HG02678 (cell line): Measurements from ENCODE around the gene PAN2.

ENCODE experiments used
- ATAC-seq: cut with Tn5 transposase; IDR thresholded peaks from one replicate; pipeline ENCODE4 v1.9.1; 2021; ENCODE audit warnings: mild to moderate bottlenecking, moderate library complexity; ENCODE audit not compliant: unreplicated experiment

PAN2 gene, protein sequence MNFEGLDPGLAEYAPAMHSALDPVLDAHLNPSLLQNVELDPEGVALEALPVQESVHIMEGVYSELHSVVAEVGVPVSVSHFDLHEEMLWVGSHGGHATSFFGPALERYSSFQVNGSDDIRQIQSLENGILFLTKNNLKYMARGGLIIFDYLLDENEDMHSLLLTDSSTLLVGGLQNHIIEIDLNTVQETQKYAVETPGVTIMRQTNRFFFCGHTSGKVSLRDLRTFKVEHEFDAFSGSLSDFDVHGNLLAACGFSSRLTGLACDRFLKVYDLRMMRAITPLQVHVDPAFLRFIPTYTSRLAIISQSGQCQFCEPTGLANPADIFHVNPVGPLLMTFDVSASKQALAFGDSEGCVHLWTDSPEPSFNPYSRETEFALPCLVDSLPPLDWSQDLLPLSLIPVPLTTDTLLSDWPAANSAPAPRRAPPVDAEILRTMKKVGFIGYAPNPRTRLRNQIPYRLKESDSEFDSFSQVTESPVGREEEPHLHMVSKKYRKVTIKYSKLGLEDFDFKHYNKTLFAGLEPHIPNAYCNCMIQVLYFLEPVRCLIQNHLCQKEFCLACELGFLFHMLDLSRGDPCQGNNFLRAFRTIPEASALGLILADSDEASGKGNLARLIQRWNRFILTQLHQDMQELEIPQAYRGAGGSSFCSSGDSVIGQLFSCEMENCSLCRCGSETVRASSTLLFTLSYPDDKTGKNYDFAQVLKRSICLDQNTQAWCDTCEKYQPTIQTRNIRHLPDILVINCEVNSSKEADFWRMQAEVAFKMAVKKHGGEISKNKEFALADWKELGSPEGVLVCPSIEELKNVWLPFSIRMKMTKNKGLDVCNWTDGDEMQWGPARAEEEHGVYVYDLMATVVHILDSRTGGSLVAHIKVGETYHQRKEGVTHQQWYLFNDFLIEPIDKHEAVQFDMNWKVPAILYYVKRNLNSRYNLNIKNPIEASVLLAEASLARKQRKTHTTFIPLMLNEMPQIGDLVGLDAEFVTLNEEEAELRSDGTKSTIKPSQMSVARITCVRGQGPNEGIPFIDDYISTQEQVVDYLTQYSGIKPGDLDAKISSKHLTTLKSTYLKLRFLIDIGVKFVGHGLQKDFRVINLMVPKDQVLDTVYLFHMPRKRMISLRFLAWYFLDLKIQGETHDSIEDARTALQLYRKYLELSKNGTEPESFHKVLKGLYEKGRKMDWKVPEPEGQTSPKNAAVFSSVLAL

DNA sequence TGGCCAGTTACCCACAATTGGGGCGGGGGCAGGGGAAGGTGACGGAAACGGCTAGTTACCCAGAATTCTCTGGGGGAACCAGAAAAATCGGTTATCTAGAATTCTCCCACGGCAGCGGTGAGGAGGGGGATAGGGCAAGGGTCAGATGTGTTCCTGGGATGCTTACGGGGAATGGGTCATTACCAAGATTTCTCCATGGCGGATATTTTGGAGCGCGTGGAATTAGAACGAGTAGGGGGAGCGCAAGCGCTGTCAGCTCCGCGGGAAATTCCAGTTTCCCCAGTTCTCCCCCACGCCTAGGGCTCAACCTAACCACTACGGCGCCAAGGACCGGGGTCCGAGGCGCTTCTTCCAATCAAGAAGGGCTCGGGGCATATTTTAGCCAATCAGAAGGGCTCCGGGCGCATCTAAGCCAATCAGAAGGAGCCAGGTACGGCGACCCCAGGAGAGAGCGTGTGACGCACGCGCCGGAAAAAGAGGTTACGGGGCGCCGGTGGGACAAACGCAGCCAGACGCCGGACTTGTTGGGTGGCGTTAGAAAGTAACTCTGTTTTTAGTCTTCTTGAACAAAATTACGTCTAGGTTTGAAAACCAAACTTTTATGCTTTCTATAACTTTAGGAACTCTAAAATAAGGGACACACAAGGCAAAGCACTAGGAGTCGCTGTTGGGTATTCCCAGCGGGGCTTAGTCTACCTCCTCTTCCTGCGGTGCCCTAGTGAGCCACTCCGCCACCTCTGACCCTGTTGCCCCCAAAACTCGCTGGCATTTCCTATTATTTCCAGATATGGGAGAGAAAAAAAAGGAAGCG is at the start of gene PAN2:
Gene PAN2, minus strand, starts transcription at position 322 of the 811 bp plus-strand sequence. CDS start 906 bp downstream, outside the sequence.
- peak; percentile 93 for ATAC-seq

DNA sequence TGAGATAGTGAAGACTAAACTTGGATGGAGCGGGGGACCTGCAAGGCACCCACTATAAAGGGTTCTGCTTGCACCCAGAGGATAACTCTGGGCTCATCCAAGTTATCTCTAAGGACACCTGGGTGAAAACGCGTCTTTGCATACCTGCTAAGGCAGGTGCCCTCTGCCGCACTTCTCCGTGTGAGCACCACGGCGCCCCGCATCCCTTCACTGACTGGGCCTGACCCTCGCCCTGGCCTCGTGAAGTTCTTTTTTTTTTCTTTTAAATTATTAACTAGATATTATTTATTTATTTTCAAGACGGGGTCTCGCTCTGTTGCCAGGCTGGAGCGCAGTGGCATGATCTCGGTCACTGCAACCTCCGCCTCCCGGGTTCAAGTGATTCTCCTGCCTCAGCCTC is 48.8 kb upstream of the PAN2 start:
- no peak for ATAC-seq

DNA sequence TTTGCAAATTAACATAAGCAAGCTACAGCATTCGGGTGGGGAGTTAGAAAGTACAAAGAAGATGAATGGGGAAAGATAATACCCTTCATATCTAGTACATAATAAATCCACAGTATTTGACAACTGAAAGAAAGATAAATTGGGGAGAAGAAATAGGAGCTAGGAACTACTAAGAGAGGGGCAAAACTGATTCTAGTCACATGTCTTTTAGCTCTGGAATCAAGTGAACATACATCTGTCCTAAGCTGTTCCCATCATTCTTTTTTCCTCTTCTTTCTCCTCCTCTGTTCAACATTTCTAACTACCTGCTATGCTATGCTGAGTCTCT is 44.2 kb upstream of the PAN2 start:
- ATAC-seq: no peak

DNA sequence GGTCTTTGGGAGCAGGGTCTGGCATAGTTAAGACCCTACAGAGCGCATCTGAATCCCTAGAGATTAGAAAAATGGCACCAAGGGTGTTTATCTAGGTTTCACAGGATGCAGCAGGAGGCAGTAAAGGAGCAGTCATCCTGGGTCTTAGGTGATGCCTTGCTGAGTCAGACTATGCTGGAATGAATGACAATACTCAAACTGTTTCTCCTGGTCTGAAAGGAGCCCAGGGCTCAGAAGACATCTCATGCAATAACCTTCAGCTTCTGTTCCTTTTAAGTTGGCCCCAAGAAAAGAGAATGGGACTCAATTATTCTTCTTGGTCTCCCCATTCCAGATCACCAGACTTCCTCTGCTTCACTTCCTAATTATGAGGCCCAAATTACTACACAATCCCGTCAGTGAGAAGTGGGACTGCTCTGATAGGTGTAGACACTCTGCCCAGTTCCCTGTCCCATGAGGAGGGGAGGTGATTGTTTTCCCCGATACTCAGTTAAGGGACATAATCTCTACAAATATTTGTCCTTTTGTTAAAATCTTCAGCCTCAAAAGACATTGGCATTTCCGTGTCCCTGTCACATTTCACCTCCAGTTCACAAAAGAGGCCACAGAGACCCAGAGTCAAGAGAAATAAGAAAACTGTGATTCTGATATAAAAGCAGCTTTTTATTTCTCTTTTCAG is 43.6 kb upstream of the PAN2 start:
- no peak for ATAC-seq

DNA sequence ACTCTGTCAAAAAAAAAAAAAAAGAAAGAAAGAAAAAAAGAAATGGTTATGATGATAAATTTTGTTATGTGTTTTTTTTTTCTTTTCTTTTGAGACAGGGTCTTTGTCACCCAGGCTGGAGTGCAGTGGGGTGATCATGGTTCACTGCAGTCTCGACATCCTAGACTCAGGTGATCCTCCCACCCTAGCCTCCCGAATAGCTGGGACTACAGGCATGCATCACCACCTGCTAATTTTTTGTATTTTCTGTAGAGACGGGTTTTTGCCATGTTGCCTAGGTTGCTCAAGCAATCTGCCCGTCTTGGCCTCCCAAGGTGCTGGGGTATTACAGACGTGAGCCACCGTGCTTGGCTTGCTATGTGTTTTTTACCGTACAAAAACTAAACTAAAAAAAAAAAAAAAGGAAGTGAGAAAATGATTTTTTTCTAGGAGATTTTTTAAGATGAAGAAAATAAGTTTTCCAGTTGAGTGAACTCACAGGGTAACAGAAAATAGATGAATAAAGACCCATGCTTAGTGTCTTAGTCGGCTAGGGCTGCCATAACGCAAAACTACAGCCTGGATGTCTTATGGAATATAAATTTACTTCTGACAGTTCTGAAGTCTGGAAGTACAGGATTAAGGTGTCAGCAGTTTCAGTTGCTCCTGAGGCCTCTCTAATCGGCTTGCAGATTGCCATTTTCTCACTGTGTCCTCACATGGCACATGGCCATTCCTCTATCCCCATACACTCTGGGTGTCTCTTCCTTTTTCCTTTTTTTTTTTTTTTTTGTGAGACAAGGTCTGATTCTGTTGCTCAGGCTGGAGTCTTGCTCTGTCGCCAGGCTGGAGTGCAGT is 42.0 kb upstream of the PAN2 start:
- peak; percentile 73 for ATAC-seq

DNA sequence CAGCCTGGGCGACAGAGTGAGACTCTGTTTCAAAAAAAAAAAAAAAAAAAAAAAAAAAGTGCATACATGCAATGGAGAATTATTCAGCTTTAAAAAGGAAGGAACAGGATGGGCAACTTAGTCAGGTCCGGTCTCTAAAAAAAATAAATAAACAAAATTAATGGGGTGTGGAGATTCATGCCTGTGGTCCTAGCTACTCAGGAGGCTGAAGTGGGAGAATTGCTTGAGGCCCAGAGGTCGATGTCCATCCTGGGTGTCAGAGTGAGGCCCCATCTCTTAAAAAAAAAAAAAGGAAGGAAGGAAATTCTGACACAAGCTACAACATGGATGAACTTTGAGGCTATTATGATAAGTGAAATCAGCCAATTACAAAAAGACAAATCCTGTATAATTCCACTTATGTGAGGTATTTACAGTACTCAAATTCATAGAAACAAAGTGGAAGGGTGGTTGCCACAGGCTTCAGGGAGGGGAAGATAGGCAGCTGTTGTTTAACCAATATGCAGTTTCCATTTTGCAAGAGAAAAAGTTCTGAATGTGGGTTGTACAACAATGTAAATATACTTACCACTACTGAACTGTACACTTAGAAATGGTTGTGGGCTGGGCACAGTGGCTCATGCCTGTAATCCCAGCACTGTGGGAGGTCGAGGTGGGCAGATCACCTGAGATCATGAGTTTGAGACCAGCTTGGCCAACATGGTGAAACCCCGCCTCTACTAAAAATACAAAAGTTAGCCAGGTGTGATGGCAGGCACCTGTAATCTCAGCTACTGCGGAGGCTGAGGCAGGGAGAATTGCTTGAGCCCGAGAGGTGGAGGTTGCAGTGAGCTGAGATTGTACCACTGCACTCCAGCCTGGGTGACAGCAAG is 41.2 kb upstream of the PAN2 start:
- peak; percentile 35 for ATAC-seq

DNA sequence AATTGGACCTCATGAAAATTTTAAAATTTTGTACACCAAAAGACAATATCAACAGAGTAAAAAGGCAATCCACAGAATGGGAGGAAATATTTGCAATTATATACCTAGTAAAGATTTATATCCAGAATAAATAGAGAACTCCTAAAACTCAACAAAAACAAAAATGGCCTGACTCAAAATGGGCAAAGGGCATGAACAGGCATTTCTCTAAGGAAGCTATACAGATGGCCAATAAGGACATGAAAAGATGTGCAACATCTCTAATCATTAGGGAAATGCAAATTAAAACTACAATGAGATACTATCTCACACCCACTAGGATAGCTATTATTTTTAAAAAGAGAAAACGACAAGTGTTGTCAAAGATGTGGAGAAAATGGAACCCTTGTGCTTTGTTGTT is 39.7 kb upstream of the PAN2 start:
- no peak for ATAC-seq

DNA sequence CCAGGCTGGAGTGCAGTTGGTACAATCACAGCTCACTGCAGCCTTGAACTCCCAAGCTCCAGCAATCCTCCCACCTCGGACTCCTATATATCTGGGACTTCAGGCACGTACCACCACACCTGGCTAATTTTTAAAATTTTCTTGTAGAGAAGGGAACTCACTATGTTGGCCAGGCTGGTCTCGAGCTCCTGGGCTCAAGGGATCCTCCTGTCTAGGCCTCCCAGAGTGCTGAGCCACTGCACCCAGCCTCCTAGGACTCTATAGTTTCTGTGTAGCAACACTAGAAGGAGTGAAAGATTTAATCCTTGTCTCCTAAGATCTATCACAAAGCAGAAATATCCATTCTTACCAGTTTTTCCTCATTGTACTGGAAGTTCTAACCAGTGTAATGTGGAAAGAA is 33.1 kb upstream of the PAN2 start:
- ATAC-seq: no peak

DNA sequence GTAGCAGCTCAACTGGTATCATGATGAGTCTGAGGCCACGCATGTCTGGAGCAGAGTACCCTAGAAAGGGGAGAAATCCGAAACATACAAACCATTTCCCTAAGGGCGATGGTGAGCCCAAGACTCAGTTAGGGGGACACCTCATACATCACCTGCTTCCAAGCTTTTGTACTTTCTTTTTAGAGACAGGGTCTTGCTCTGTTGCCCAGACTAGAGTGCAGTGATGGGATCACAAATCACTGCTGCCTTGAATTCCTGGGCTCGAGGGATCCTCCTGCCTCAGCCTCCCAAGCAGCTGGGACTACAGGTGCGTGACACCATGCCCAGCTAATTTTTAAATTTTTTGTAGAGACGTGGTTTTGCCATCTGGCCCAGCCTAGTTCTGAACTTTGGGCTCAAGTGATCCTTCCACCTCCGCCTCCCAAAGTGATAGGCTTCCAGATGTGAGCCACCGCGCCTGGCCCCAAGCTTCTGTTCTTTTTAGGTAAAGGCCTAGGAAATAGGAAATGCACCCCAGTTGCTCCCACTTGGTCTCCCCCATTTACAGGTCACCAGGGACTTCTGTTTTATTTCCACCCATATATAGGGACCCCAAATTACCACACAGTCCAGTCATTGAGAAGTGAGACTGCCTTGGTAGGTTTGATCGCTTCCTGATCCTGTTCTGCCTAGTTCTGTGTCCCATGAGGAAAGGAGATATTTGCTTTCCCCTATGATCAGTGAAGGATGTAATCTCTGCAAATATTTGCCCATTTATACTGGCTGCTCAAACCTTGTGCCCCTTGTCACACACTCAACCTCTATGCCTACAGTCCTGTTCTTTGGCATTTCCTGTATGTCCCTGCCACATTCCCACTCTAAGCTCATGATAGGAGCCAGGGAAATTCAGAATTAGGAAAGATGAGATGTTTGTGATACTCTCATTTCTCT is 28.6 kb upstream of the PAN2 start, which contains the start of gene APOF:
Gene APOF, minus strand, starts transcription at position 728 of the 930 bp plus-strand sequence. Its CDS starts 112 bp downstream, at position 616.
- ATAC-seq: no peak

DNA sequence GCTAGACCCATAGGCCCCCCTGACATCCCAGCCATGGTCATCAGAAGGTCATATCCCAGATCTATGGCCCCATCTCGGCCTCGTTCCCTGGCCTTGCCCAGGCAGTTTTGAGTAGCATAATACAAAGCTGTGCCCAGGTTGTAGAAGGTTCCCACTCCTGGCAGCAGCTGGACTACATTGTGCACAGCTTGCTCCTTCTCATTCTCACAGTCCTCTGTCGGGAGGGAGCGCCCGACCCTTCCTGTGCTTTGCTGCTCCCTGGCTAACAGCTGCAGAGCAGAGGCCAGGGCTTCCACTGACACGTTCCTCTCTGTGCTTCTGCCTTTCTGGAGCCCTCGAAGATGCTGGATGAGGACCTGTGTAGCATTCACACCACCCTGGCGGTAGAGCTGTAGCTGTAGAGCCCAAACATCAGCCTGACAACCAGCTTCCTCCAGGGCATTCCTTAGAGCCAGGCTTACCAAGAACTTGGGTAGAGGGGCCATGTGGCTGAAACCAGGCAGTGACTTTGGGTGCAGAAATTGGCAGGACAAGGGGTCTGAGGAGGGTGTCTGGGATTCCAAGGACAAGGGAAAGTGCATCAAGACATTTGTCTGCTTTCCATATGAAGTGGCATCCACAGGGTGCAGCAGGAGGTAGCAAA is 27.8 kb upstream of the PAN2 start:
- no peak for ATAC-seq

DNA sequence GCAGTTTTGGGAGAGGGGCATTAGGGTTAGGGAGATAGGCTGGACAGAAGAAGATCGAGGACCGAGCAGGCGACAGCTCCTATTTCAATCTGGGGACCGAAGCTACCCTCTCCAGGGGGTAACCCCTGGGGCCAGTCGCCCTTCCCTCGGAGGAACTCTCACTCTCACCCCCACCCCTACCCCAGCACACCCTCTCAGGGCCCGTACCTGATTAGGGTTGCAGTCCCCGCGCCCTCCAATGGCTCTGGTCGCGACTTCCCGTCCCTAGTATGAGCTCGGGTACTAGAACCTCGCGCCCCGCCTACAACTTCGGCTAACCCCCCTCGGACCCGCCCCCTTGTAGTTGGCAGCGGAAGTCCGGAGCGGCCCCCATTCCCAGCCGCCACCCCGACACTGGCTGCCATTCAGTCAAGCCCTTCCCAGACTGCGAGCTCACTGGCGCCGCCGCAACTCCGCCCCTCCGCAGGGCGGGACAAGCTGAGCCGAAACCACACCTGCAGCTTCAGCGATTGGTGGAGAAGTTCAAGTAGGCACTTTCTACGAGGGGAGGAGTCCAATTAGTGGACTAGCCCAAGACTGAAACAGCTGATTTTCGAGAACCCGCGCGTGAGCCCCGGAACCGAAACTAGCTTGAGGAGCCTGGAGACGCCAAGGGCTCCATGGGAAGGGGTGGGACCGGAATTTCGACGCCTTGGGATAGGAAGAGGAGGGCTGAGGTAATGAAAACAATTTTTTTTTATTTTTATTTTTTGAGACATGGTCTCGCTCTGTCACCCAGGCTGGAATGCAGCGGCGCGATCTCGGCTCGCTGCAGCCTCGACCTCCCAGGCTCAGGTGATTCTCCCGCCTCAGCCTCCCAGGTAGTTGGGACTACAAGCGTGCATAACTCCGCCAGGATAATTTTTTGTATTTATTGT is 26.3 kb upstream of the PAN2 start, which contains the start of gene STAT2:
Gene STAT2, minus strand, starts transcription at position 257 of the 917 bp plus-strand sequence. CDS start 3,536 bp downstream, outside the sequence.
- ATAC-seq: peak; percentile 96

DNA sequence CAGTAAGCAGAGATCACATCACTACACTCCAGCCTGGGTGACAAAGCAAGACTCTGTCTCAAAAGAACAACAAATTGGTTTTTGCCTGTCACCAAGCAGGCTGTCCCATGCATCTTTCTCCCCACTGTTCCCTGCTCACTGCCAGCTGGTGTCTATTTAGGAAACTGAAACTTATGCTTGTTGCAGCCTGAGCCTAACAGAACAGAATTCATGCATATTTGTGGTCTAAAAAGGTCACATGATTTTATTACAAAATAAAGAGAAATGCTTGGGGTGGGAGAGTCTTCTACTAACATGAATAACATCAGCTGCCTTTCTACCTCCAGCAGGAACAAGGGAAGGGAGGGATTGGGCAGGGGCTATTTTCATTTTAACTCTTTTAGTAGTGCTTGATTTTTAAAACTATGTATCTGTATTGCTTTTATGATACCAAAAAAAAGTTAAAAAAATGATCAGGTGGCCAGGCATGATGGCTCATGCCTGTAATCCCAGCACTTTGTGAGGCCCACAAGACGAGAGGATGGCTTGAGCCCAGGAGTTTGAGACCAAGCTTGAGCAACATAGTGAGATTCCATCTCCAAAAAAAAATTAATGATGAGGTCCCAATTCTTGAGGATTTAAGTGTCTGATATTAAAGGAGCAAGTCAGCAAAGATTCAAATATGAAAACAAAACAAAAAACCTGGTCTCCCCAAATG is 25.2 kb upstream of the PAN2 start:
- ATAC-seq: no peak

DNA sequence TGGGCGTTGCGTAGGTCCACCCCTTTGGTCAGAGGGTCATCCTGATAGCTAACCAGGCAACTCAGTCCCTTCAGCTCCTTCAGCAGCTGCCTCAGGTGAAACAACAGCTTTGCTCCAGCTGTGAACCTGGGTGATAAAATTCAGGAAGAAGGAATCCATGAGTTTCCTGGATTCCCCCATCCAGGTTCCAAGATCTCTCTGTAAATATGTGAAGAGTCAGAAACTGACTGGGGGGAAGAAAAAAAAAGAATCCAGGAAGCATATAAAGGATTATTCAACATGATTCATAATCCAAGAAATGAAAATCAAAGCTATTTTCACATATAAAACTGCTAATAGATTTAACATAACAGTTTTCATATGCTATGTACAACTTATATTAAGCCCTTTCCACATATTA is 17.5 kb upstream of the PAN2 start:
- no peak for ATAC-seq

DNA sequence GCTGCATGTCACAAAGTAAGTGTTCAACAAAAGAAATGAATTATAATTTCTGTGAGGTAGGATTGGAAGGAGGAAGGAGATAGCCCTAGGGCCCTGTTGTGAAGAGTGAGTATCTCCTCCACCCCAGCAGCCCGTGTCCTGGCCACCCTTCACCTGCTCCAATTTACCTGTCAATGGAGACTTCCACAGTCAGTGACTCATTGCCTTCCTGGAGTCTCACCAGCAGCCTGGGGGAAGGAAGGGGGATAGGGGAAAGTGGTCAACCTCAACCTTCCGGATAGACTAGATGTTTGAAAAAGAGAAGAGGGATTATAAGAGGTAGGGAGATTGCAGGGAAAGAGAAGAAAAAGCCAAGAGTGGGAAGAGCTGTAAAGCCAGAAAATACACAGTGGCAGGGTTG is 16.9 kb upstream of the PAN2 start:
- no peak for ATAC-seq

DNA sequence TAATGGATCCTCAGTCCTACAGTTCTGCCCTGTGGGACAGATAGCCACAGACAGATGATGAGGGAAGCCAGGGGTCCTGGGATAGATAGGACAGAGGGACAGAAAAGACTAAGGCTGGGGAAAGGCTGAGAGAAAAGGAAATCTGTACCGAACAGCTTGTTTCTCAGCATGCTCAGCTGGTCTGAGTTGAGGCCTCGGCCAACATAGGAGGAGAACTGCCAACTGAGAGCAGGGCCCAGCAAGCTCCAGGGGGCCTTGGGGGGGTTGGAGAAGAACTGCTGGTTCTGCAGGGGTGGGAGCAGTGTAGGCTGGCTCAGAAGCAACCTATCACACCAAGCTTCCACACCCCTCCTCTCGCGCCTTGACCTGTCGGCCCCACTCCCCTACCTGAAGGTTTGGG is 15.0 kb upstream of the PAN2 start:
- ATAC-seq: no peak
